ENCODE results near the gene SCN4A.

Gene SCN4A

DNA sequence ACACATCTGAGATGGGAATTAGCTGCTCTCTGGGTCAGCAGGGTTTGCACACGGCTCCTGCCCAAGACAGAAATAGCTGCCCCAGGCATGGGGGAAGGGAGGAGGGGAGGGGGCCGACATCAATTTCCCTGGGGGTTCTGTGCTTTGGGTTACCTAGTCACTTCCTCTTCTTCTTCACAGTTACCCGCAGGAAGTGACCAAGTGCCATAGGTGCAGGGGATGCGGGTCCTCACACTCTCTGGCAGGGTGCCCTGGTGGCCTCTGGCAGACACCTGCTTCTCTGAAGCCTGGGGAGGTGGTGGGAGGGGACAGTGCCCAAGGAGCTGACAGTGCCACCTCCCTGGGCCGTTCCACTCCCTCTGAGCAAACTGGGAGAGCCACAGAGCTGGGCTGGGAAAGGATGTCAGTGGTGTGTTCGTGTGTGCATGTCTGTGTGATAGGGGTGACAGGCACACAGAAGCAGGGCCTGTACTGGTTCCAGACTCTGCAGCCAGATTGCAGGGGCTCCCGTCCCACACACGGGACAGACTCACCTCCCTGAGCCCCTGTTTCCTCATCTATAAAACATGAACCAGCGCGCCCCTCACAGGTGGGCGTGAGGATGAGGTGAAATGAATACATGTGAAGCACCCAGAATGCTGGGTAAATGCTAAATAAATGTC is 18.2 kb downstream of the SCN4A start:
- TF ChIP-seq, protein P1, sequence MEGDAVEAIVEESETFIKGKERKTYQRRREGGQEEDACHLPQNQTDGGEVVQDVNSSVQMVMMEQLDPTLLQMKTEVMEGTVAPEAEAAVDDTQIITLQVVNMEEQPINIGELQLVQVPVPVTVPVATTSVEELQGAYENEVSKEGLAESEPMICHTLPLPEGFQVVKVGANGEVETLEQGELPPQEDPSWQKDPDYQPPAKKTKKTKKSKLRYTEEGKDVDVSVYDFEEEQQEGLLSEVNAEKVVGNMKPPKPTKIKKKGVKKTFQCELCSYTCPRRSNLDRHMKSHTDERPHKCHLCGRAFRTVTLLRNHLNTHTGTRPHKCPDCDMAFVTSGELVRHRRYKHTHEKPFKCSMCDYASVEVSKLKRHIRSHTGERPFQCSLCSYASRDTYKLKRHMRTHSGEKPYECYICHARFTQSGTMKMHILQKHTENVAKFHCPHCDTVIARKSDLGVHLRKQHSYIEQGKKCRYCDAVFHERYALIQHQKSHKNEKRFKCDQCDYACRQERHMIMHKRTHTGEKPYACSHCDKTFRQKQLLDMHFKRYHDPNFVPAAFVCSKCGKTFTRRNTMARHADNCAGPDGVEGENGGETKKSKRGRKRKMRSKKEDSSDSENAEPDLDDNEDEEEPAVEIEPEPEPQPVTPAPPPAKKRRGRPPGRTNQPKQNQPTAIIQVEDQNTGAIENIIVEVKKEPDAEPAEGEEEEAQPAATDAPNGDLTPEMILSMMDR (IDR thresholded peaks at IDR 0.05; ENCODE audit: low read length): peak; percentile 44; the same call in 1 of the 2 replicates
- no peak for TF ChIP-seq EZH2 (IDR thresholded peaks at IDR 0.05; ENCODE audit: borderline replicate concordance, low read length)
- H2AFZ ChIP-seq (ENCODE audit: low read length): no peak overlapping the region
- H3K9me3 ChIP-seq (ENCODE audit: low read length): no peaks in the 10 kb centered on the region
- no peaks in the 10 kb centered on the region for H3K36me3 ChIP-seq (ENCODE audit: insufficient read depth, low read length)
- no peaks in the 10 kb centered on the region for H3K27me3 ChIP-seq (ENCODE audit: insufficient read depth, low read length)
- peak overlapping the region; percentile 97 for H3K27ac ChIP-seq (ENCODE audit: low read depth, low read length, poor library complexity, severe bottlenecking)
- H3F3A ChIP-seq (ENCODE audit: insufficient read depth, low read length): no peaks in the 10 kb centered on the region
- H3K4me1 ChIP-seq (ENCODE audit: insufficient read depth, low read length, severe bottlenecking): peaks cover 43% of the 10 kb centered on the region
- H3K9me2 ChIP-seq (ENCODE audit: low read depth, low read length): no peaks in the 10 kb centered on the region
- no peaks in the 10 kb centered on the region for H4K20me1 ChIP-seq (ENCODE audit: insufficient read depth, low read length)
- H3K9ac ChIP-seq (ENCODE audit: low read length): peak overlapping the region; percentile 61
- H3K4me3 ChIP-seq (ENCODE audit: low read depth, low read length, poor library complexity, severe bottlenecking): peak overlapping the region; percentile 28
- H3K4me2 ChIP-seq (ENCODE audit: low read length): peak overlapping the region; percentile 60
- H3K79me2 ChIP-seq (ENCODE audit: insufficient read depth, low read length): no peaks in the 10 kb centered on the region

DNA sequence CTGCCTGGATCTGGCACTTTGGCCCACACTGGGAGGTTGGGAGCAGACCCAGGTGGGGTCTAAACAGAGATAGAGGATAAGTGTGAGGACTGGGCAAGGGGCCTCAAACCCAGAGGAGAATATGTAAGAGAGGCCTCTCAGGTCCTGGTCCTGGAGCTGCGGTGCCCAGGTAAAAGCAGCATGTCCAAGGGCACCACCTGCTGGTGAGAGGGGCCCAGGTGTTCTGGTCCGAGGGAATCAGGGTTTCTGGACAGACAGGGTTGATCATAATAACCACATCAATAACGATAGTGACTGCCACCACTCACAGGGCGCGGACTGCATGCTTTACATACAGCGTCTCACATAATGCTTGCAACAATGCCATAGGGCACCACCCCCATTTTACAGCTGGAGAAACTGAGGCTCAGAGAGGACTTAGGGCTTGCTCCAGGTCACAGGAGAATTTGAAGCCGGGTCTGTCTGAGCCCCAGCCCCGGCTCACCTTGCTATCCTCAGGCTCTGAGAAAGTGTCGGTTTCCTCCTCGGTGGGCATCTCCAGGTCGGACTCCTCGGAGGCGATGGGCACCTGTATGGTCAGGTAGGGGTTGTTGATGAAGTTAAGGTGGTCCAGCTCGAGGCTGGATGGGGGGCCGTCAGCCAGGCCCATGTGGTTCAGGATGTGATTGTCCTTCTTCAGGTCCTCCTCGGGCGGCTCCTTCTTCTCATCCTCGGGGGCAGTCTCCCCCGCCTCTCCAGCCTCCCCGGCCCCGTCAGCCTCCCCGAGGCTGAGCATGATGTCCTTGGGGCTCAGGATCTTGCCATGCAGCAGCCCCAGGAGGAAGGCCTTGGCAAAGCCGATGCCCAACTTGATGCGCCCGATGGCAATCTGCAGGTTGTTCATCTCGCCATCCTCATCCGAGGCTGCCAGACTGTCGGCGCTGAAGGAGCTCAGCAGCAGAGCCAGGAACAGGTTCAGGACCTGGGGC is 21.5 kb downstream of the SCN4A start:
- Histone ChIP-seq H3K9me2 (ENCODE audit: low read depth, low read length) (no peaks in the 10 kb centered on the region), H3K9me3 (ENCODE audit: low read length) (no peaks in the 10 kb centered on the region), H3K36me3 (ENCODE audit: insufficient read depth, low read length) (no peaks in the 10 kb centered on the region), H3K4me1 (ENCODE audit: insufficient read depth, low read length, severe bottlenecking) (peaks cover 58% of the 10 kb centered on the region), H3K79me2 (ENCODE audit: insufficient read depth, low read length) (no peaks in the 10 kb centered on the region), H3K4me2 (ENCODE audit: low read length) (no peak overlapping the region; the same call in 1 of the 2 replicates), H3K27me3 (ENCODE audit: insufficient read depth, low read length) (no peaks in the 10 kb centered on the region), H4K20me1 (ENCODE audit: insufficient read depth, low read length) (no peaks in the 10 kb centered on the region), H3K9ac (ENCODE audit: low read length) (no peak overlapping the region; the same call in 1 of the 2 replicates), H3K4me3 (ENCODE audit: low read depth, low read length, poor library complexity, severe bottlenecking) (no peak overlapping the region), H2AFZ (ENCODE audit: low read length) (no peak overlapping the region), H3K27ac (ENCODE audit: low read depth, low read length, poor library complexity, severe bottlenecking) (no peak overlapping the region), H3F3A (ENCODE audit: insufficient read depth, low read length) (no peaks in the 10 kb centered on the region)
- TF ChIP-seq, protein P1 (IDR thresholded peaks at IDR 0.05; ENCODE audit: low read length): peak; percentile 91
- no peak for TF ChIP-seq EZH2 (IDR thresholded peaks at IDR 0.05; ENCODE audit: borderline replicate concordance, low read length)

DNA sequence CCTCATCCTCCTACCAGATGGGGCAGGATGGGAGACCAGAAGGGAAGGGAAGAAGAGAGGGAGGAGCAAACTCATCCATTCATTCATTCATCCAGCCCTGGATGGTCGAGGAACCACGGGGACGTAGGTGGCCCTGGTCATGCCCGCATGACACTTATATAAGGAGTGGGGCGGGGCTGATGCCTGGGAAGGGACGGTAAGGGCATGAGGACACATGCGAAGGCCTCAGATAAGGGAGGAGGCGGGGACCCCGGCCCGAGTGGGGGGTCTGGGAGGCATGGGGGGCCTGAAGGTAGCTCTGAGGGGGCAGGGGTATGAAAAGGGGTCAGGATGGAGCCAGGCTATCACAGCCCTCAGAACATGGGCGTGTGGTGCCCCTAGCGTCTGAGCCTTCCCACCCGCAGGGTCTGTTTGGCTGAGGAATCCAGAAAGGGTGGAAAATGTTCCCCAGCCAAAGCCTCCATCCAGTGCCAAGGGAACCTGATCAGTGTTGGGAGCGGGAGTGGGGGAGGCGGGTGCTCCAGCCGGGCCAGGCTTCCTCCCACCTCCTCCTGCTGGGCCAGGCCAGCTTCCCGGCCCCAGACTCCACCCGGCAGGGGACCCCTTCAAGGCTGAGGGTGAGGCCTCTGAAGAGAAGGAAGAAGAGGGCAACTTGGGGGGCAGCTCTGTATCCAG is 23.0 kb downstream of the SCN4A start:
- Histone ChIP-seq H3F3A (ENCODE audit: insufficient read depth, low read length) (no peaks in the 10 kb centered on the region), H3K36me3 (ENCODE audit: insufficient read depth, low read length) (no peaks in the 10 kb centered on the region), H3K9me2 (ENCODE audit: low read depth, low read length) (no peaks in the 10 kb centered on the region), H3K9ac (ENCODE audit: low read length) (no peak overlapping the region), H2AFZ (ENCODE audit: low read length) (no peak overlapping the region), H3K4me3 (ENCODE audit: low read depth, low read length, poor library complexity, severe bottlenecking) (no peak overlapping the region), H3K27ac (ENCODE audit: low read depth, low read length, poor library complexity, severe bottlenecking) (no peak overlapping the region), H3K4me2 (ENCODE audit: low read length) (no peak overlapping the region), H3K79me2 (ENCODE audit: insufficient read depth, low read length) (no peaks in the 10 kb centered on the region), H3K4me1 (ENCODE audit: insufficient read depth, low read length, severe bottlenecking) (peaks cover 65% of the 10 kb centered on the region), H3K27me3 (ENCODE audit: insufficient read depth, low read length) (no peaks in the 10 kb centered on the region), H4K20me1 (ENCODE audit: insufficient read depth, low read length) (no peaks in the 10 kb centered on the region), H3K9me3 (ENCODE audit: low read length) (no peaks in the 10 kb centered on the region)
- TF ChIP-seq EZH2 (IDR thresholded peaks at IDR 0.05; ENCODE audit: borderline replicate concordance, low read length): no peak
- TF ChIP-seq, protein P1 (IDR thresholded peaks at IDR 0.05; ENCODE audit: low read length): peak; percentile 46; the same call in 1 of the 2 replicates

All from OCI-LY1 (cell line).